GM18526 (cell line): ENCODE results near the gene MFAP5.

Experiments used
- POLR2A ChIP-seq: IDR thresholded peaks from 3 replicates; pipeline ENCODE4 v1.6.1; 2011; ENCODE audit not compliant: insufficient read length; ENCODE audit errors: extremely low read depth

MFAP5 gene

DNA sequence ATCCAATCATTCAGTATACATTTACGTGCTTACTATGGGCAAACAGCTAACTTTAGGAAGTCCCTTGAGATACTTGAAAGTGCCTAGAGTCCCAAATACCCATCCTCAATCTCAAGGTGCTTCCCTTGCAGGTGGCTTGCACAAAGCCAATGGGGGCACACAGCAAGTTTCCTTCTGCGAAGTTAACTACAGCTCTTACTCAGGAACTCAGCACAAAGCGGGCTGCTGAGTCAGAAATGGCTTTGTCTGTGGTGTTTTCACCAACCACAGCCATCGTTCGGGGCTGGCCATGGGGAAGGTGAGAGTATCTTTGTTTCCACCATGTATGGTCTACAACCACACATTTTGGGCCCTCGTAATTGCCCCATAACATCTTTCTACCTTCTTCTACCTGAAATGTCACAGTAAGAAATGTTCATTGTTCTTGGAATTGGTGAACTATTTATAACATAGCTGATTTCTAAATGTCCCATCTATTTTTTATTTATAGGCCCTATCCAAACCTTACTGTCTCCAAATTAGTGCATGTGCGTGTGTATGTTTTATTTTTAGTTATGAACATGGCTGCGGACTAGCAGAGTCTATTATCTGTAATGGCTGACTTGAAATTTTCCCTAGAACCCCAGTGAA, 13.9 kb downstream of the MFAP5 start:
- no peak for TF ChIP-seq POLR2A

GRCh38 chr12:8647968-8648367, 14.7 kb downstream of the MFAP5 start:
- TF ChIP-seq POLR2A = no peak

- TF ChIP-seq POLR2A = no peak
Observed at GRCh38 chr12:8644345-8645248, 18.0 kb downstream of the MFAP5 start.

DNA sequence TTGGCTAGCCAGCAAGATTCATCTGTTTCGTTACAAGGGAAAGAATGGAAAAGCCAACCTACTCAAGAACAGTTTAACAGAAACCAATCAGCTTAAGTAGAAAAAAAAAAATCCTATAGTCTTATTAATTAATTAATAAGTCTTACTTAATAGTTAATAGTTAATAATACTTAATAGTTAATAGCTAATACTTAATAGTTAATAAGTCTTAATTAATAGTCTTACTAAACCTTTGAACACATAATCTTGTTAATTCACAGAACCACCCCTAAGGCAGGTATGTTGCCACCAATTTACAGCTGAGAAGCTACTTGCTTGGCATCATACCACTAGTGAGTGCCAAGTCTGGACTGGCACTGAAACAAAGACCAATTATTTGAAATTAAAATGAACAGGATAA, 19.9 kb downstream of the MFAP5 start:
- no peak for TF ChIP-seq POLR2A

GRCh38 chr12:8639936-8640335, 22.7 kb downstream of the MFAP5 start:
- no peak for TF ChIP-seq POLR2A

DNA sequence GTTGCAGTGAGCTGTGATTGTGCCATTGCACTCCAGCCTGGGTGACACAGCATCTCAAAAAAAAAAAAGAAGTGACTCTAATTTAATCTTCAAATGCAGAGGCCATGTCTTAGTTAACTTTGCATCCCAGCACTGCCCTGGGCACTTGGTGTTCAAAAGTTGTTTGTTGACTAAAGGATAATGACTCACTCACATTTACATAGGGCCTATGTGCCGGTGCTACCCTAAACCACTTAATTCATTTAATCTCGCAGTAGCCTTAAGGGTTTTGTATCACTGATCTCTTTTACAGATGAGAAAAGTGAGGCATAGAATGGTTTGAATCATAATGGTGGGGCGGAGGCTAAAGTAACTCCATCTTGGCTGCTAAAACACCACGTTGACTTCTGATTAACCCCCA, 23.7 kb downstream of the MFAP5 start:
- no peak for TF ChIP-seq POLR2A

GRCh38 chr12:8637666-8638065, 25.0 kb downstream of the MFAP5 start:
- TF ChIP-seq POLR2A = no peak

- TF ChIP-seq POLR2A = no peak
Observed at GRCh38 chr12:8637244-8637643, 25.4 kb downstream of the MFAP5 start.

DNA sequence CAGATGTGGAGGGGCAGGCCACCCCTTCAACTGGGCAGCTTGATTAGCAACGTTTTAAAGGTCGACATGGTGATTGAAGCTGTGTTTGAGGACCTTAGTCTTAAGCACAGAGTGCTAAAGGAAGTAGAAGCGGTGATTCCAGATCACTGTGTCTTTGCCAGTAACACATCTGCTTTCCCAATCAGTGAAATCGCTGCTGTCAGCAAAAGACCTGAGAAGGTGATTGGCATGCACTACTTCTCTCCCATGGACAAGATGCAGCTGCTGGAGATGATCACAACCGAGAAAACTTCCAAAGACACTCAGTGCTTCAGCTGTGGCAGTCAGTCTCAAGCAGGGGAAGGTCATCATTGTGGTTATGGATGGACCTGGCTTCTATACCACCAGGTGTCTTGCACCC, 26.0 kb downstream of the MFAP5 start:
- no peak for TF ChIP-seq POLR2A

- no peak for TF ChIP-seq POLR2A
Observed at GRCh38 chr12:8630131-8630530, 32.5 kb downstream of the MFAP5 start.

- TF ChIP-seq POLR2A = no peak
Observed at GRCh38 chr12:8629486-8630033, 33.1 kb downstream of the MFAP5 start.

DNA sequence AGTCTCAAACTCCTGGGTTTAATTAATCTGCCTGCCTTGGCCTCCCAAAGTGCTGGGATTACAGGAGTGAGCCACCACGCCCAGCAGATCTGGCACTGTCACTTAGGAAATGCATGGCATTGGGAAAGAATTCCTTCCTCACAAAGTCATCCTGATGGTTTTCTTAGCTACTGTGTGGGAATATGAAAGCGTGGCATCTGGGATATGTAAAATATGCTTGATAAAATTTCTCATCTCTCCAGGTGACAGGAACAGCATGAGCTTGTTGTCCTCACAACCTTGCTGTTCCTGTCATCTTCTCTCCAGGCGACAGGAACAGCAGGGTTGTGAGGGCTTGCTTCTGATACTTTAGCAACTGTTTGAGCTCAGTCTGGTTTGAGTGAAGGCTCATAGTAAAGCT, 33.9 kb downstream of the MFAP5 start:
- TF ChIP-seq POLR2A = no peak

DNA sequence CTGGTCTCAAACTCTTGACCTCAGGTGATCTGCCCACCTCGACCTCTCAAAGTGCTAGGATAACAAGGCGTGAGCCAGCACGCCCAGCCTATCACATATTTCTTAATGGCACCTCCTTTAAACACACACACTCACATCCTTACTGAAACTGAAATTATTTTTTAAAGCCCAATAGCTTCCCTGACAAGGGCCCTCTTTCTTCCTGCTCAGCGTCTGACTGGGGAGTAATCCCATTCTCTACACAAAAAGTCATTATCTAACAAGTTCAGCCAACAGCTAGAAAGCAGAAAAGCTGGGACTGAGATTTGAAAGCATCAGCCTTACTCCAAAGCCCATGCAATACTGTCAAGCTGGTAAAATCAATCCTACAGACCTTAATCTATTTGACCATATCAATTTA, 40.0 kb downstream of the MFAP5 start:
- no peak for TF ChIP-seq POLR2A

DNA sequence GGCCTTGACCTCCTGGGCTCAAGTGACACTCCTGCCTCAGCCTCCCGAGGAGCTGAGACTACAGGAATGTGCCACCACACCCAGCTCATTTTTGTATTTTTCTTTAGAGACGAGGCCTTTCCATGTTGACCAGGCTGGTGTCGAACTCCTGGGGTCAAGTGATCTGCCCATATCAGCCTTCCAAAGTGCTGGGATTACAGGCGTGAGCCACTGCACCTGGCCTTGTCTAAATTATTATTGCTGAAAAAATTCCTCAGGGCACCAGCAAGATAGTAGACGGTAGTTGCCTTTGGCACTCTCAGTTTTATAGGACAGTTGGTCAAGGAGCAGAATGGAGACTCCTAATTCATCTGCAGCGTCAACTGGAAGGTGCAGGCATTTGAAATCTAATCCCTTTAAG, 47.4 kb downstream of the MFAP5 start:
- TF ChIP-seq POLR2A = no peak

GRCh38 chr12:8612629-8613028, 50.0 kb downstream of the MFAP5 start, which contains the start of gene AICDA:
Gene AICDA (minus strand): TSS chr12:8612859. CDS start chr12:8612767, 92 bp downstream.
- TF ChIP-seq POLR2A = no peak

DNA sequence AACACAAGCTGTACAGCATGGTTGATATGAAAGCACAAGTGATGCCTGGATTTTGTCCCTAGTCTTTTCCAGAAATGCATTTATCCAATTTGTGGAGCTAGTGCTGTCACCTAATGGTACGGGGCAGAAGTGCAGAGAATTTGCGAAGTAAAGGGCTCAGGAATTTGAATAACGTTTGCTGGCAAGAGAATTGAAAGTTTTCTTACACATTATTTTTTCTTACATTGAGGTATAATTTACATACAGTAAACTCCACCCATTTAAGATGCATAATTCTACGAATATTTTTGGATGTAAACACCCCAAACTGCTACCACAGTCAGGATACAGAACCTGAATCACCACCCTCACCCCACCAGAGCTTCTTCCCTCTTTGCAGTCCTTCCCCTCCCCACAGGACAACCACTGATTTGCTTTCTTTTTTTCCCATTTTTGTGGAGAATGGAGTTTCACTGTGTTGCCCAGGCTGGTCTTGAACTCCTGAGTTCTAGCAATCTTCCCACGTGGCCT, 53.5 kb downstream of the MFAP5 start:
- TF ChIP-seq POLR2A = no peak
